Testis (tissue), 3 donors: ENCODE measurements around the gene RDH5. TPM values are rescaled to one million over a fixed set of nuclear protein-coding genes. Genes with fewer than 3 reads are reported as not detected.

Experiments
- DNase-seq: peaks from one replicate; pipeline ENCODE4 v3.0.0-alpha.2; 2019
- H3K27ac ChIP-seq, 2 donors: fragments of 200-600 bp; sonication (generic); one replicate each; pipeline ENCODE4 v1.5.1; 2019
- H3K27me3 ChIP-seq: fragments of 200-600 bp; sonication (generic); one replicate; pipeline ENCODE4 v1.5.1; 2019
- H3K36me3 ChIP-seq: fragments of 200-600 bp; sonication (generic); one replicate; pipeline ENCODE4 v1.5.1; 2017; ENCODE audit warnings: low read depth; ENCODE audit errors: missing control alignments
- H3K4me1 ChIP-seq: fragments of 200-600 bp; sonication (generic); one replicate; pipeline ENCODE4 v1.5.1; 2019
- H3K4me3 ChIP-seq, 2 donors: fragments of 200-600 bp; sonication (generic); one replicate each; pipeline ENCODE4 v1.5.1; 2017 to 2019
- H3K9me3 ChIP-seq: fragments of 200-600 bp; sonication (generic); one replicate; pipeline ENCODE4 v1.5.1; 2017
- POLR2A ChIP-seq: fragments of 450-650 bp; IDR thresholded peaks from one replicate; pipeline ENCODE4 v1.6.1; 2017; ENCODE audit warnings: antibody characterized with exemption, mild to moderate bottlenecking, moderate library complexity
- WGBS, 2 donors: methylation state at CpG; one replicate each; pipeline ENCODE4 v1.1.5; 2018; 5-methylcytosine and 5-hydroxymethylcytosine counted together
- intact Hi-C: fragments of 100-400 bp; cut with DNase I; formaldehyde crosslinking; loops from one replicate; pipeline ENCODE4 v1.15.1; 2023; ENCODE audit warnings: low total_unique reads
- polyA plus RNA-seq: library from polyadenylated mRNA; stranded (reverse); fragments of 350-450 nt; fragmentation: Illumina TruSeq; extraction: RNeasy Lipid Tissue Mini Kit (QIAGEN cat#74804); gene quantifications from one replicate; pipeline ENCODE4 v1.2.3, GENCODE V29; 2014; ENCODE audit warnings: low read depth, low replicate concordance; ENCODE audit not compliant: insufficient read depth
- total RNA-seq, 2 donors: library from RNA; depleted of rRNA; stranded (reverse); fragments of >200 nt; gene quantifications; one replicate each; pipeline ENCODE4 v1.2.3, GENCODE V29; 2016
- TF ChIP-seq, protein P1 (sequence below), 3 experiments: fragments of 450-650 bp in 2 of 3; fragments of 200-600 bp in 1 of 3; sonication (generic) in 1 of 3; IDR thresholded peaks; one replicate each; pipeline ENCODE4 v1.5.1; 2016 to 2019; ENCODE audit warnings: antibody characterized with exemption in 3 of 3, mild to moderate bottlenecking in 2 of 3, moderate library complexity in 1 of 3

RDH5 gene
- total and polyA plus RNA-seq, 3 donors from 2014 or later, result 9.8 to 18.0 (median 15.1) TPM

DNA sequence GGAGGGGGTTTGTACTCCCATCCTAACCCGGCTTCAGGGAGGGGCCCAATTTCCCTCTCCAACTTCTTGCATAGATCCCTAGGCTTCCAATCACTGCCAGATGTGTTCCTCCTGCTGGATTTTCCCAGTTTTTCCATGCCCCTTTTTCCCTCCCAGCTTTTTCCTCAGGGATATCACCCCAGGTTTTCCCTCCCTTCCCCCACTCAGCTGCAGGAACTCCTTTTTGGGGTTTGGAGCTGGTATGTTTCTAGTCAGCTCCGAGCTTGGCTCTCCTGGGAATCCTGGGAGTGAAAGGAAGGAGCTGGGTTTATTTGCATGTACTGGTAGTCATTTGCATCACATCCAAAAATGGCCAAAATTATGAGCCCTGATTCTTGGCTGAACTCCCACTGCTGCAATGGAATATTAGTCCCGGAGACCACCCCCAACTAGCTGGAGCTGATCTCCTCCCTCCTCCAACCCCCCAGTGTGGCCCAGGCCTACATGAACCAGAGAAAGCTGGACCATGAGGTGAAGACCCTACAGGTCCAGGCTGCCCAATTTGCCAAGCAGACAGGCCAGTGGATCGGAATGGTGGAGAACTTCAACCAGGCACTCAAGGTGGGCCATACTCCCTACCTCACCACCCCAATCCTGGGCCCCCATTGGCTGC is 1.4 kb upstream of the RDH5 start:
- no peaks in the 10 kb centered on the region for H3K36me3 ChIP-seq
- TF ChIP-seq POLR2A, result no peak
- TF ChIP-seq, protein P1, sequence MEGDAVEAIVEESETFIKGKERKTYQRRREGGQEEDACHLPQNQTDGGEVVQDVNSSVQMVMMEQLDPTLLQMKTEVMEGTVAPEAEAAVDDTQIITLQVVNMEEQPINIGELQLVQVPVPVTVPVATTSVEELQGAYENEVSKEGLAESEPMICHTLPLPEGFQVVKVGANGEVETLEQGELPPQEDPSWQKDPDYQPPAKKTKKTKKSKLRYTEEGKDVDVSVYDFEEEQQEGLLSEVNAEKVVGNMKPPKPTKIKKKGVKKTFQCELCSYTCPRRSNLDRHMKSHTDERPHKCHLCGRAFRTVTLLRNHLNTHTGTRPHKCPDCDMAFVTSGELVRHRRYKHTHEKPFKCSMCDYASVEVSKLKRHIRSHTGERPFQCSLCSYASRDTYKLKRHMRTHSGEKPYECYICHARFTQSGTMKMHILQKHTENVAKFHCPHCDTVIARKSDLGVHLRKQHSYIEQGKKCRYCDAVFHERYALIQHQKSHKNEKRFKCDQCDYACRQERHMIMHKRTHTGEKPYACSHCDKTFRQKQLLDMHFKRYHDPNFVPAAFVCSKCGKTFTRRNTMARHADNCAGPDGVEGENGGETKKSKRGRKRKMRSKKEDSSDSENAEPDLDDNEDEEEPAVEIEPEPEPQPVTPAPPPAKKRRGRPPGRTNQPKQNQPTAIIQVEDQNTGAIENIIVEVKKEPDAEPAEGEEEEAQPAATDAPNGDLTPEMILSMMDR (IDR thresholded peaks at IDR 0.05), result no peak
- H3K4me3 ChIP-seq, result no peak overlapping the region
- H3K27me3 ChIP-seq, result no peaks in the 10 kb centered on the region
- 52 to 59% methylated on average over 4 of the region's 4 CpGs for WGBS, 2 donors
- DNase-seq, result no peak
- peaks cover 58% of the 10 kb centered on the region for H3K4me1 ChIP-seq
- peak overlapping the region; percentile 12 to 68 for H3K27ac ChIP-seq
- intact Hi-C loops, result no loop called here
- no peaks in the 10 kb centered on the region for H3K9me3 ChIP-seq

DNA sequence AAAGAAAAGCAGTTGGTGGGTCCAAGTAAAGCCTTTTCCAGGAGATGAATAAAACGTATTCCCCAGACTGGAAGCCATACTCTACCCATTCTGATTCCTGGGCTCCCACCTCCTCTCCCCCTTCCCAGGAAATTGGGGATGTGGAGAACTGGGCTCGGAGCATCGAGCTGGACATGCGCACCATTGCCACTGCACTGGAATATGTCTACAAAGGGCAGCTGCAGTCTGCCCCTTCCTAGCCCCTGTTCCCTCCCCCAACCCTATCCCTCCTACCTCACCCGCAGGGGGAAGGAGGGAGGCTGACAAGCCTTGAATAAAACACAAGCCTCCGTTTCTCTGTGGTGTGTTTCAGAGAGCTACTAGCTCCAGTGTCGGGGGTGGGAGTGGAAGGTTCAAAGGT is 822 bp upstream of the RDH5 start:
- 74 to 80% methylated on average over 7 of the region's 7 CpGs for WGBS, 2 donors
- intact Hi-C loops, result no loop called here
- H3K9me3 ChIP-seq, result no peaks in the 10 kb centered on the region
- peaks cover 64% of the 10 kb centered on the region for H3K4me1 ChIP-seq
- H3K27ac ChIP-seq, result peak overlapping the region; percentile 12 to 22
- H3K36me3 ChIP-seq, result no peaks in the 10 kb centered on the region
- TF ChIP-seq POLR2A, result no peak
- TF ChIP-seq, protein P1 (IDR thresholded peaks at IDR 0.05), result no peak
- no peaks in the 10 kb centered on the region for H3K27me3 ChIP-seq
- no peak overlapping the region for H3K4me3 ChIP-seq
- DNase-seq, result no peak

- Histone ChIP-seq H3K27ac (peak overlapping the region in 1 of 2 donors; percentile 22), H3K4me1 (peaks cover 56% of the 10 kb centered on the region), H3K9me3 (no peaks in the 10 kb centered on the region), H3K4me3 (no peak overlapping the region), H3K27me3 (no peaks in the 10 kb centered on the region), H3K36me3 (no peaks in the 10 kb centered on the region)
- WGBS, 2 donors, result 42 to 67% methylated on average over 3 to 9 of the region's 9 CpGs
- peak; percentile 75 for DNase-seq
- intact Hi-C loops, result no loop called here
- no peak for TF ChIP-seq POLR2A
- TF ChIP-seq, protein P1 (IDR thresholded peaks at IDR 0.05), result peak; percentile 27 to 43 (median 36)
Measured at GRCh38 chr12:55720894-55721444, 776 bp downstream of the RDH5 start.

GRCh38 chr12:55721601-55722213 is 1.5 kb downstream of the RDH5 start:
- WGBS, 2 donors, result 71 to 77% methylated on average over 5 to 14 of the region's 14 CpGs
- peaks cover 58% of the 10 kb centered on the region for H3K4me1 ChIP-seq
- H3K4me3 ChIP-seq, result no peak overlapping the region
- H3K27me3 ChIP-seq, result no peaks in the 10 kb centered on the region
- DNase-seq, result no peak
- no peaks in the 10 kb centered on the region for H3K9me3 ChIP-seq
- peak overlapping the region in 1 of 2 donors; percentile 22 for H3K27ac ChIP-seq
- no peaks in the 10 kb centered on the region for H3K36me3 ChIP-seq
- intact Hi-C loops, result no loop called here
- TF ChIP-seq POLR2A, result no peak
- TF ChIP-seq, protein P1 (IDR thresholded peaks at IDR 0.05), result no peak
